Chondrocyte (in vitro differentiated cells): ENCODE data around the gene ANKRD2. TPM values are rescaled to one million over a fixed set of nuclear protein-coding genes. Genes with fewer than 3 reads are reported as not detected.

ENCODE experiments used
- DNase-seq: peaks from one replicate; pipeline ENCODE4 v3.0.0; 2021; ENCODE audit warnings: mixed read lengths, low spot score
- H3K27ac Mint-ChIP-seq: one replicate; pipeline ENCODE4 v1.8.0; 2021; ENCODE audit warnings: mild to moderate bottlenecking, moderate library complexity, mixed read lengths; ENCODE audit not compliant: unreplicated experiment
- H3K27me3 Mint-ChIP-seq: 2 replicates; pipeline ENCODE4 v1.8.0; 2021; ENCODE audit warnings: low read depth, mixed read lengths
- H3K36me3 Mint-ChIP-seq: 2 replicates; pipeline ENCODE4 v1.8.0; 2021; ENCODE audit warnings: low read depth, mixed read lengths
- H3K4me1 Mint-ChIP-seq: 2 replicates; pipeline ENCODE4 v1.8.0; 2021; ENCODE audit warnings: low read depth, mild to moderate bottlenecking, mixed read lengths
- H3K4me3 Mint-ChIP-seq: one replicate; pipeline ENCODE4 v1.8.0; 2021; ENCODE audit warnings: mild to moderate bottlenecking, moderate library complexity, mixed read lengths; ENCODE audit not compliant: unreplicated experiment
- H3K9me3 Mint-ChIP-seq: 2 replicates; pipeline ENCODE4 v1.8.0; 2021; ENCODE audit warnings: low read depth, mixed read lengths
- total RNA-seq: library from RNA; stranded (reverse); gene quantifications from 3 replicates; pipeline ENCODE4 v1.2.1, GENCODE V29; 2021
- TF ChIP-seq, protein P1 (sequence below): fragments of 200-600 bp; sonication (generic); IDR thresholded peaks from 2 replicates; pipeline ENCODE4 v1.5.0; 2021; ENCODE audit warnings: antibody characterized with exemption, mild to moderate bottlenecking, moderate library complexity

ANKRD2 gene
- total RNA-seq, 1 donor from 2014 or later, result 0.60 TPM

DNA sequence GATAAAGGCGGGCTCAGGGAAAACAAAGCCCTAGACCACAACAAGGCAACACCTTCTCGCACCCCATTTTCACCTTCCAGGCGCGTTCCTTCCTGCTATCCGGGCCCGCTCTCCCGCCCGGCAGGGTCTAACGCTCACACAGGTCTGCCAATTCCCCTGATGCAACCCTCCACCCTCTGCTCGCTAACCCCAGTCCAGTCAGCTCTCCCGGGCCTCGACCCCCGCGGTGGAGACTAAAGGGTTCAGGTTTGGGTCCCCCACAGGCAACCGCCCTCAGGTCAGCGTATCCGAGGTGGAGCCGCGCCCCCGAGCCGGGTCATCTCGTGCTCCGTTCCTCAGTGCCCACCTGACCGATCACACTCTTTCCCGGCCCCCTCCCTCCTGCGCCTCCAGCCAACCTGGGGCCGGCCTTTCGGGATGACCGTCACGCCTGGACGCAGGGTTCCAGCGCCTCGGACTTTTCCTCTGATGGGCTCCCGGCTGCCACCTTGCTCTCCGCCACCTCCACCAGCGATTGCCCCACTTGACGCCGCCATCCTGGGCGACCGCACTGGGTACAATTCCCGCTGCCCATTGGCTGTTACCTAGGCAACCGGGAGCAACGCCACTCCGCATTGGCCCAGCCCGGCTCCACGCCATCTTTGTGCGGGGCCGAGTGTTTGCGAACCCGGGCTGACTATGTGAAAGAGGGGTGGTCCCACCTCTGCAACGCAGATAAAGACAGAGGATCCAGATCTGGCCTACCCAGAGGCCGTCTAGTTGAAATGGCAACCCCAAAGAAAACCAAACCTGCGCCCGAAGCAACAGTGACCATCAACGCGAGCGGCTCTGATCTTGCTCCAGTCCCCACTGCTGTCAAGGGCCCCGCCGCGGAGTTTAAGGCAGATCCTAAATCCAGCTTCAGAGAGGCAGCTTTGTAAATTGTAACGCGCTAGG lies 60.6 kb downstream of the ANKRD2 start, which contains the start of gene MORN4:
MORN4 (minus strand) TSS at position 552 of the 936 bp plus-strand sequence. CDS start 13,847 bp downstream, outside the sequence.
- no peaks in the 10 kb centered on the region for H3K9me3 Mint-ChIP-seq
- H3K27ac Mint-ChIP-seq, result peak within 1 kb of the TSS; percentile 91
- TF ChIP-seq, protein P1, sequence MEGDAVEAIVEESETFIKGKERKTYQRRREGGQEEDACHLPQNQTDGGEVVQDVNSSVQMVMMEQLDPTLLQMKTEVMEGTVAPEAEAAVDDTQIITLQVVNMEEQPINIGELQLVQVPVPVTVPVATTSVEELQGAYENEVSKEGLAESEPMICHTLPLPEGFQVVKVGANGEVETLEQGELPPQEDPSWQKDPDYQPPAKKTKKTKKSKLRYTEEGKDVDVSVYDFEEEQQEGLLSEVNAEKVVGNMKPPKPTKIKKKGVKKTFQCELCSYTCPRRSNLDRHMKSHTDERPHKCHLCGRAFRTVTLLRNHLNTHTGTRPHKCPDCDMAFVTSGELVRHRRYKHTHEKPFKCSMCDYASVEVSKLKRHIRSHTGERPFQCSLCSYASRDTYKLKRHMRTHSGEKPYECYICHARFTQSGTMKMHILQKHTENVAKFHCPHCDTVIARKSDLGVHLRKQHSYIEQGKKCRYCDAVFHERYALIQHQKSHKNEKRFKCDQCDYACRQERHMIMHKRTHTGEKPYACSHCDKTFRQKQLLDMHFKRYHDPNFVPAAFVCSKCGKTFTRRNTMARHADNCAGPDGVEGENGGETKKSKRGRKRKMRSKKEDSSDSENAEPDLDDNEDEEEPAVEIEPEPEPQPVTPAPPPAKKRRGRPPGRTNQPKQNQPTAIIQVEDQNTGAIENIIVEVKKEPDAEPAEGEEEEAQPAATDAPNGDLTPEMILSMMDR, result no peak
- peak within 1 kb of the TSS; percentile 99 for H3K4me3 Mint-ChIP-seq
- H3K36me3 Mint-ChIP-seq, result peaks cover 2% of the 10 kb centered on the region
- H3K27me3 Mint-ChIP-seq, result no peaks in the 10 kb centered on the region
- H3K4me1 Mint-ChIP-seq, result peaks cover 15% of the 10 kb centered on the region
- DNase-seq, result peak; percentile 98

Other genes starting within 250 kb of the ANKRD2 start
- gene FRAT2, start 238.1 kb upstream of the ANKRD2 start, total RNA-seq, result 4.1 to 4.7 TPM (median 4.2 TPM) in 3 replicates
- 22.1 to 42.8 TPM (median 28.3 TPM) in 3 replicates for gene RRP12, start 171.4 kb upstream of the ANKRD2 start, total RNA-seq
- gene PGAM1, start 146.6 kb upstream of the ANKRD2 start, total RNA-seq, result 304 to 334 TPM (median 324 TPM) in 3 replicates
- gene EXOSC1, start 126.8 kb upstream of the ANKRD2 start, total RNA-seq, result 28.6 to 41.2 TPM (median 28.7 TPM) in 3 replicates
- 50.4 to 64.8 TPM (median 53.0 TPM) in 3 replicates for gene ZDHHC16, start 126.6 kb upstream of the ANKRD2 start, total RNA-seq
- 63.4 to 80.2 TPM (median 66.6 TPM) in 3 replicates for gene MMS19, start 74.4 kb upstream of the ANKRD2 start, total RNA-seq
- 29.3 to 38.2 TPM (median 38.2 TPM) in 3 replicates for gene UBTD1, start 73.9 kb upstream of the ANKRD2 start, total RNA-seq
- gene HOGA1, start 11.6 kb downstream of the ANKRD2 start, total RNA-seq, result 0.12 TPM in 1 of 3 replicates, not detected in the others
- not detected in 3 replicates for gene C10orf62, start 16.9 kb downstream of the ANKRD2 start, total RNA-seq
- 11.3 to 13.7 TPM (median 11.8 TPM) in 3 replicates for gene MORN4, start 60.7 kb downstream of the ANKRD2 start, total RNA-seq
- gene PI4K2A, start 67.9 kb downstream of the ANKRD2 start, total RNA-seq, result 20.1 to 20.9 TPM (median 20.1 TPM) in 3 replicates
- gene AVPI1, start 114.5 kb downstream of the ANKRD2 start, total RNA-seq, result 5.1 to 7.7 TPM (median 6.5 TPM) in 3 replicates
- 133 to 150 TPM (median 143 TPM) in 3 replicates for gene MARVELD1, start 141.0 kb downstream of the ANKRD2 start, total RNA-seq
- gene ZFYVE27, start 164.3 kb downstream of the ANKRD2 start, total RNA-seq, result 16.9 to 18.1 TPM (median 17.1 TPM) in 3 replicates
- gene SFRP5, start 199.2 kb downstream of the ANKRD2 start, total RNA-seq, result 0.31 to 0.80 TPM (median 0.35 TPM) in 3 replicates